Smooth muscle cell (in vitro differentiated cells): ENCODE measurements around the gene GSK3A. TPM values are rescaled to one million over a fixed set of nuclear protein-coding genes. Genes with fewer than 3 reads are reported as not detected.

Experiments used
- DNase-seq: peaks from one replicate; lab custom pipeline; 2025; ENCODE audit not compliant: unreplicated experiment; lab: John Stamatoyannopoulos, UW
- H2AFZ ChIP-seq: fragments of 200-600 bp; sonication (generic); 2 replicates; pipeline ENCODE4 v1.6.0; 2016; ENCODE audit warnings: antibody characterized with exemption, low read depth, mild to moderate bottlenecking
- H3F3A ChIP-seq: fragments of 200-600 bp; sonication (generic); 2 replicates; pipeline ENCODE4 v1.6.0; 2017; ENCODE audit warnings: antibody characterized with exemption, low read depth
- H3K27ac ChIP-seq: fragments of 200-600 bp; sonication (generic); 2 replicates; pipeline ENCODE4 v1.5.1; 2016; ENCODE audit warnings: low read depth, mild to moderate bottlenecking
- H3K27me3 ChIP-seq: fragments of 200-600 bp; sonication (generic); 2 replicates; pipeline ENCODE4 v1.6.1; 2016; ENCODE audit warnings: low read depth, mild to moderate bottlenecking
- H3K36me3 ChIP-seq: fragments of 200-600 bp; sonication (generic); 2 replicates; pipeline ENCODE4 v1.5.1; 2016; ENCODE audit warnings: low read depth
- H3K4me1 ChIP-seq: fragments of 200-600 bp; sonication (generic); 2 replicates; pipeline ENCODE4 v1.5.1; 2016; ENCODE audit warnings: low read depth
- H3K4me2 ChIP-seq: fragments of 200-600 bp; sonication (generic); 2 replicates; pipeline ENCODE4 v1.6.0; 2016; ENCODE audit warnings: mild to moderate bottlenecking
- H3K4me3 ChIP-seq: fragments of 200-600 bp; sonication (generic); 2 replicates; pipeline ENCODE4 v1.5.1; 2016; ENCODE audit warnings: mild to moderate bottlenecking
- H3K79me2 ChIP-seq: fragments of 200-600 bp; sonication (generic); 2 replicates; pipeline ENCODE4 v1.6.0; 2016; ENCODE audit warnings: low read depth, mild to moderate bottlenecking
- H3K9ac ChIP-seq: fragments of 200-600 bp; sonication (generic); 2 replicates; pipeline ENCODE4 v1.6.0; 2016; ENCODE audit warnings: low read depth
- H3K9me3 ChIP-seq: fragments of 200-600 bp; sonication (generic); replicated peaks from 2 replicates; pipeline ENCODE4 v1.5.1; 2016; ENCODE audit warnings: low read depth
- H4K20me1 ChIP-seq: fragments of 200-600 bp; sonication (generic); 2 replicates; pipeline ENCODE4 v1.6.0; 2016; ENCODE audit warnings: low read depth
- WGBS: methylation state at CpG from one replicate; pipeline ENCODE4 v1.1.7; 2016; ENCODE audit warnings: low lambda C conversion rate; 5-methylcytosine and 5-hydroxymethylcytosine counted together
- polyA plus RNA-seq: library from polyadenylated mRNA; unstranded; fragments of >200 nt; fragmentation: Nextera tagmentation; extraction: Ambion mirVana; gene quantifications from 2 replicates; pipeline ENCODE4 v1.2.1, GENCODE V29; 2016
- total RNA-seq: library from RNA; depleted of rRNA; stranded (reverse); fragments of >200 nt; gene quantifications from 2 replicates; pipeline ENCODE4 v1.2.3, GENCODE V29; 2014
- TF ChIP-seq, protein P1 (sequence below): fragments of 200-600 bp; sonication (generic); IDR thresholded peaks from 2 replicates; pipeline ENCODE4 v1.5.1; 2017; ENCODE audit warnings: borderline replicate concordance, mild to moderate bottlenecking, antibody characterized with exemption; ENCODE audit not compliant: insufficient read depth, poor library complexity, severe bottlenecking

Gene GSK3A
- total and polyA plus RNA-seq, 2 experiments from 2014 or later = 27.4 to 39.0 TPM

DNA sequence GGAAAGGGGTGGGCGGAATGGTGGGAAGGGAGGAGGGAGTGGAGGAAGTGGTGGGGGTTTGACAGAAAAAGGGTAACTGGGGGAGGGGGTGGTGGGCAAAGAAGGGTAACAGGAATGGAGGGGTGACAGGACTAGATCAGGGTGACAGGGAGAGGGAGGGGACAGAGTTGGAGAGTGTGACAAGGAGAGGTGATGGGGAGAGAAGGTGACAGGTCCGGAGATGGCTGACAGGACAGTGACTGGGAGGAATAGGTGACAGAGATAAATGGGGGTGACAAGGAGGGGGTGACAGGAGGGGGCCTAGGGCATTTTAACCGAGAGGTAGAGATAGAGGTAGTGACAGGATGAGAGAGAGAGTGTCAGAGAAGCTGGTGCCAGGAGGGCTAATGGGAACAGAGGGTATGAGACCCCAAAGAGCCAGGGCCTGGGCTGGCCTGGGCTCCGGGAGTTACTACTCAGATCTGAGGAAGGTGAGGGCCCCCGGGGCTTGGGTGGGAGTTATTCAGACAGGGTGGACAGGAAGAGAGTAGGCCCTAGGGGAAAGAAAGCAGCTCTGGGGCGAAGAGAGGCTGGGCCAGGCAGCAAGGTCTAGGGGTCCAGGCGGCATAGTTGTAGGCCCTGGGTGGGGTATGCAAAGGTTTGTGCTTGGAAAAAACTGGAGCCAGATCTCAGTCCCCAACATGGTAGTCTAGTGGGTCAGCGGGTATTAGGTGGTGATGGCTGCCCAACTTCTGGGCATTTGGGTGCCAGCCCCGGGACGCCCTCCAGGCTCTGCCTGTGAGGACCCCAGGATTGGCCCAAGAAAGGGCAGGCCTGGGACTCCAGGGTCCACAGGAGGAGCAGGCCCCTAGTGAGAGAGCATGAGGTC lies 27.3 kb upstream of the GSK3A start:
- Histone ChIP-seq H3K27me3 (no peaks in the 10 kb centered on the region), H3K4me2 (peak overlapping the region; percentile 91), H3F3A (no peaks in the 10 kb centered on the region), H3K36me3 (no peaks in the 10 kb centered on the region), H3K9me3 (no peaks in the 10 kb centered on the region), H4K20me1 (peaks cover 2% of the 10 kb centered on the region), H3K9ac (peak overlapping the region; percentile 83), H3K79me2 (peaks cover 34% of the 10 kb centered on the region), H3K4me3 (peak overlapping the region; percentile 69), H3K4me1 (peaks cover 18% of the 10 kb centered on the region), H3K27ac (peak overlapping the region; percentile 76), H2AFZ (no peak overlapping the region)
- TF ChIP-seq, protein P1, sequence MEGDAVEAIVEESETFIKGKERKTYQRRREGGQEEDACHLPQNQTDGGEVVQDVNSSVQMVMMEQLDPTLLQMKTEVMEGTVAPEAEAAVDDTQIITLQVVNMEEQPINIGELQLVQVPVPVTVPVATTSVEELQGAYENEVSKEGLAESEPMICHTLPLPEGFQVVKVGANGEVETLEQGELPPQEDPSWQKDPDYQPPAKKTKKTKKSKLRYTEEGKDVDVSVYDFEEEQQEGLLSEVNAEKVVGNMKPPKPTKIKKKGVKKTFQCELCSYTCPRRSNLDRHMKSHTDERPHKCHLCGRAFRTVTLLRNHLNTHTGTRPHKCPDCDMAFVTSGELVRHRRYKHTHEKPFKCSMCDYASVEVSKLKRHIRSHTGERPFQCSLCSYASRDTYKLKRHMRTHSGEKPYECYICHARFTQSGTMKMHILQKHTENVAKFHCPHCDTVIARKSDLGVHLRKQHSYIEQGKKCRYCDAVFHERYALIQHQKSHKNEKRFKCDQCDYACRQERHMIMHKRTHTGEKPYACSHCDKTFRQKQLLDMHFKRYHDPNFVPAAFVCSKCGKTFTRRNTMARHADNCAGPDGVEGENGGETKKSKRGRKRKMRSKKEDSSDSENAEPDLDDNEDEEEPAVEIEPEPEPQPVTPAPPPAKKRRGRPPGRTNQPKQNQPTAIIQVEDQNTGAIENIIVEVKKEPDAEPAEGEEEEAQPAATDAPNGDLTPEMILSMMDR = no peak
- no peak for DNase-seq
- WGBS = 71% methylated on average over 9 of the region's 10 CpGs

GRCh38 chr19:42268704-42269477 lies 26.5 kb upstream of the GSK3A start, which contains the start of gene CIC:
CIC (plus strand) TSS chr19:42269252; CDS start chr19:42271784, 2,532 bp downstream.
- Histone ChIP-seq H4K20me1 (no peaks in the 10 kb centered on the region), H3K9me3 (no peaks in the 10 kb centered on the region), H3K79me2 (peaks cover 28% of the 10 kb centered on the region), H3K27ac (peak within 1 kb of the TSS; percentile 99), H3K4me1 (peaks cover 18% of the 10 kb centered on the region), H2AFZ (peak within 1 kb of the TSS; percentile 88), H3F3A (no peaks in the 10 kb centered on the region), H3K9ac (peak within 1 kb of the TSS; percentile 99), H3K27me3 (no peaks in the 10 kb centered on the region), H3K4me2 (peak within 1 kb of the TSS; percentile 91), H3K36me3 (no peaks in the 10 kb centered on the region), H3K4me3 (peak within 1 kb of the TSS; percentile 80)
- 1% methylated on average over 36 of the region's 52 CpGs for WGBS
- TF ChIP-seq, protein P1 = no peak
- peak; percentile 99 for DNase-seq

DNA sequence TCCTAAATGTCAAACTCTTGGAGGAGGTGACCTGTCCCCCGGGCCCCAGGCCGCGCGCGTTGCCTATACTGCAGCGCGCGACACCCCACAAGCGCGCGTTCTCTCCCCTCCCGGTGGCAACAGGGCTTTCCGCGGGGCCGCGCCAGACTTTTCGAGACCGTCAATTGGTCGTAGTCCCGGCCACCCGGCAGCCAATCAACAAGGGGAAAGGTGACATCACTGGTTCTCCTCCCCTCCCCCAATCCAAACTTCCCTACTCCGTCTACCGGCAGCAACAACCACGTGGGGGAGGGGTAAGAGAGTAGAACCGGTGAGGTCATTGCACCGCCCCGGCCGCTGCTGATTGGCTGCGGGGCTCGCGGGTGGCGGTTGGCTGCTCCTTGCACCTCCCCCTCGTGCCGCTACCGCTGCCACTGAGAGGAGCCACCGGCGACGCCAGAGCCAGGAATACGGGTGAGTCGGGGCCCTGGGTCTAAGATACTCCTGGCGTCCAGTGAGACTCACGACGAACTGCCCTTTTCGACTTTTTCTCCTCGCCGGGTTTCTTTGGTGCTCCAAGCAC lies 25.8 kb upstream of the GSK3A start:
- Histone ChIP-seq H3K36me3 (no peaks in the 10 kb centered on the region), H3K9me3 (no peaks in the 10 kb centered on the region), H3K9ac (peak overlapping the region; percentile 99), H3F3A (no peaks in the 10 kb centered on the region), H3K27me3 (no peaks in the 10 kb centered on the region), H3K4me2 (peak overlapping the region; percentile 87), H3K79me2 (peaks cover 24% of the 10 kb centered on the region), H2AFZ (peak overlapping the region; percentile 88), H4K20me1 (no peaks in the 10 kb centered on the region), H3K4me1 (peaks cover 18% of the 10 kb centered on the region), H3K4me3 (peak overlapping the region; percentile 80), H3K27ac (peak overlapping the region; percentile 99)
- TF ChIP-seq, protein P1 = no peak
- under 1% methylated on average over 42 of the region's 46 CpGs for WGBS
- peak; percentile 99 for DNase-seq
